HPDE6-E6E7 (cell line): ENCODE data around the gene PDGFD.
A peak's percentile ranks its signal among the peaks of the same experiment; 100 is the strongest.

ENCODE experiments used
- DNase-seq: peaks from one replicate; pipeline ENCODE4 v3.0.0; 2011; ENCODE audit warnings: missing footprints; ENCODE audit errors: extremely low spot score

Gene PDGFD

GRCh38 chr11:103958475-103959215 lies 205.3 kb downstream of the PDGFD start:
- DNase-seq, result no peak

- DNase-seq, result no peak
Measured at GRCh38 chr11:103953797-103954486, 210.0 kb downstream of the PDGFD start.

GRCh38 chr11:103949781-103950180 lies 214.2 kb downstream of the PDGFD start:
- DNase-seq, result no peak

- no peak for DNase-seq
Measured at GRCh38 chr11:103948187-103948763, 215.7 kb downstream of the PDGFD start.

- DNase-seq, result no peak
Measured at GRCh38 chr11:103947546-103947919, 216.4 kb downstream of the PDGFD start.

- no peak for DNase-seq
Measured at GRCh38 chr11:103946793-103947545, 217.0 kb downstream of the PDGFD start.

- no peak for DNase-seq
Measured at GRCh38 chr11:103944251-103944940, 219.6 kb downstream of the PDGFD start.

GRCh38 chr11:103942646-103943045 lies 221.3 kb downstream of the PDGFD start:
- no peak for DNase-seq

- DNase-seq, result peak; percentile 25
Measured at GRCh38 chr11:103940551-103940950, 223.4 kb downstream of the PDGFD start.

- DNase-seq, result no peak
Measured at GRCh38 chr11:103939694-103940093, 224.3 kb downstream of the PDGFD start.

- DNase-seq, result no peak
Measured at GRCh38 chr11:103936059-103936458, 227.9 kb downstream of the PDGFD start.

- DNase-seq, result no peak
Measured at GRCh38 chr11:103935219-103935618, 228.7 kb downstream of the PDGFD start.

- no peak for DNase-seq
Measured at GRCh38 chr11:103929170-103929903, 234.6 kb downstream of the PDGFD start.

GRCh38 chr11:103928802-103929161 lies 235.2 kb downstream of the PDGFD start:
- DNase-seq, result no peak

GRCh38 chr11:103928040-103928801 lies 235.7 kb downstream of the PDGFD start:
- DNase-seq, result no peak

GRCh38 chr11:103927535-103927934 lies 236.4 kb downstream of the PDGFD start:
- no peak for DNase-seq

- no peak for DNase-seq
Measured at GRCh38 chr11:103926990-103927389, 237.0 kb downstream of the PDGFD start.

- no peak for DNase-seq
Measured at GRCh38 chr11:103924166-103925013, 239.6 kb downstream of the PDGFD start.

- no peak for DNase-seq
Measured at GRCh38 chr11:103923451-103923931, 240.5 kb downstream of the PDGFD start.
